ENCODE results near the gene MEIOSIN.

Gene MEIOSIN

DNA sequence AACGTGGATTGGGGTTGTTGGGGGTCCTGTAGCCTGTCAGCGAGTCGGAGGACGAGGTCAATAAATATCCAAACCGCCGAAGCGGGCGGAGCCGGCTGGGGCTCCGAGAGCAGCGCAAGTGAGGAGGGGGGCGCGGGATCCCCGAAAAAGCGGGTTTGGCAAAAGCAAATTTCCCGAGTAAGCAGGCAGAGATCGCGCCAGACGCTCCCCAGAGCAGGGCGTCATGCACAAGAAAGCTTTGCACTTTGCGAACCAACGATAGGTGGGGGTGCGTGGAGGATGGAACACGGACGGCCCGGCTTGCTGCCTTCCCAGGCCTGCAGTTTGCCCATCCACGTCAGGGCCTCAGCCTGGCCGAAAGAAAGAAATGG lies 36.6 kb downstream of the MEIOSIN start:
- H4K20me1 ChIP-seq (ENCODE audit: insufficient read depth, low read length), result 0 out of 2 replicates have a peak, but pooled peaks cover 2% of the 10 kb centered on the region

DNA sequence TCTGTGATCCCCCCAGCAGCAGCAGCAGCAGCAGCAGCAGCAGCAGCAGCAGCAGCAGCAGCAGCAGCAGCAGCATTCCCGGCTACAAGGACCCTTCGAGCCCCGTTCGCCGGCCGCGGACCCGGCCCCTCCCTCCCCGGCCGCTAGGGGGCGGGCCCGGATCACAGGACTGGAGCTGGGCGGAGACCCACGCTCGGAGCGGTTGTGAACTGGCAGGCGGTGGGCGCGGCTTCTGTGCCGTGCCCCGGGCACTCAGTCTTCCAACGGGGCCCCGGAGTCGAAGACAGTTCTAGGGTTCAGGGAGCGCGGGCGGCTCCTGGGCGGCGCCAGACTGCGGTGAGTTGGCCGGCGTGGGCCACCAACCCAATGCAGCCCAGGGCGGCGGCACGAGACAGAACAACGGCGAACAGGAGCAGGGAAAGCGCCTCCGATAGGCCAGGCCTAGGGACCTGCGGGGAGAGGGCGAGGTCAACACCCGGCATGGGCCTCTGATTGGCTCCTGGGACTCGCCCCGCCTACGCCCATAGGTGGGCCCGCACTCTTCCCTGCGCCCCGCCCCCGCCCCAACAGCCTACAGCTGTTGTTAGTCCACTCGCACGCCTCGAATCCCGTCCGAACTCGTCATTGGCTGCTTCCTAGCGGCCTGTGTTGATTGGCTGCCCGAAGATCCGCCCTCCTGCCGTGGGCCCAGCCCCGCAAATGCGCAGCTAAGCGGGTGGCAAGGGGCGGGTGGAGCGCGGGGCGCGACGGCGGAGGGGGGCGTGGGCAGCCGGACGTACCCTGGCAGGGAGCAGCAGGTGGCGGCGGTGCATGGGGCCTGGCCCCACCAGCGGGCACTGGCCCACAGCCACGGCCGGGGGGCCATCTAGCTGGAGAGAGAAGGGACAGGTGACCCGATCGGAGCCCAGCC lies 37.2 kb downstream of the MEIOSIN start:
- Histone ChIP-seq H3K27me3 (ENCODE audit: insufficient read depth, low read length, poor library complexity) (no peaks in the 10 kb centered on the region), H2AFZ (ENCODE audit: low read depth, low read length) (peak overlapping the region; percentile 75), H3K9me3 (ENCODE audit: insufficient read depth, low read length, severe bottlenecking) (no peaks in the 10 kb centered on the region)

More for the DNA sequence above, 36.6 kb downstream of the MEIOSIN start:
- ATAC-seq (ENCODE audit: insufficient read depth, low read depth) (peak; percentile 39), DNase-seq (no peak)
- Histone ChIP-seq H3K27ac (ENCODE audit: low read length) (peak overlapping the region; percentile 70), H3K4me1 (ENCODE audit: insufficient read depth, low read length) (peaks cover 26% of the 10 kb centered on the region), H3K9ac (ENCODE audit: low read depth, low read length) (peak overlapping the region; percentile 60), H3K4me3 (ENCODE audit: low read depth in 1 of 2, low read length in 2 of 2) (peak overlapping the region; percentile 45 to 75; a peak in 3 of 4 replicates), H3K9me3 (ENCODE audit: insufficient read depth, low read length, severe bottlenecking) (no peaks in the 10 kb centered on the region), H3K79me2 (ENCODE audit: insufficient read depth, low read length) (no peaks in the 10 kb centered on the region), H3K36me3 (ENCODE audit: insufficient read depth, low read length) (peaks cover 2% of the 10 kb centered on the region; the same call in 1 of the 2 replicates), H2AFZ (ENCODE audit: low read depth, low read length) (peak overlapping the region; percentile 75), H3K27me3 (ENCODE audit: insufficient read depth, low read length, poor library complexity) (no peaks in the 10 kb centered on the region), H3K4me2 (ENCODE audit: insufficient read depth, low read length) (peak overlapping the region; percentile 86)
- no peak for TF ChIP-seq EZH2 (IDR thresholded peaks at IDR 0.05; ENCODE audit: borderline replicate concordance, low read depth, low read length, severe bottlenecking)
- TF ChIP-seq, protein P1, sequence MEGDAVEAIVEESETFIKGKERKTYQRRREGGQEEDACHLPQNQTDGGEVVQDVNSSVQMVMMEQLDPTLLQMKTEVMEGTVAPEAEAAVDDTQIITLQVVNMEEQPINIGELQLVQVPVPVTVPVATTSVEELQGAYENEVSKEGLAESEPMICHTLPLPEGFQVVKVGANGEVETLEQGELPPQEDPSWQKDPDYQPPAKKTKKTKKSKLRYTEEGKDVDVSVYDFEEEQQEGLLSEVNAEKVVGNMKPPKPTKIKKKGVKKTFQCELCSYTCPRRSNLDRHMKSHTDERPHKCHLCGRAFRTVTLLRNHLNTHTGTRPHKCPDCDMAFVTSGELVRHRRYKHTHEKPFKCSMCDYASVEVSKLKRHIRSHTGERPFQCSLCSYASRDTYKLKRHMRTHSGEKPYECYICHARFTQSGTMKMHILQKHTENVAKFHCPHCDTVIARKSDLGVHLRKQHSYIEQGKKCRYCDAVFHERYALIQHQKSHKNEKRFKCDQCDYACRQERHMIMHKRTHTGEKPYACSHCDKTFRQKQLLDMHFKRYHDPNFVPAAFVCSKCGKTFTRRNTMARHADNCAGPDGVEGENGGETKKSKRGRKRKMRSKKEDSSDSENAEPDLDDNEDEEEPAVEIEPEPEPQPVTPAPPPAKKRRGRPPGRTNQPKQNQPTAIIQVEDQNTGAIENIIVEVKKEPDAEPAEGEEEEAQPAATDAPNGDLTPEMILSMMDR (IDR thresholded peaks at IDR 0.05; ENCODE audit: borderline replicate concordance, extremely low read depth, low read length, poor library complexity, severe bottlenecking), result no peak

DNA sequence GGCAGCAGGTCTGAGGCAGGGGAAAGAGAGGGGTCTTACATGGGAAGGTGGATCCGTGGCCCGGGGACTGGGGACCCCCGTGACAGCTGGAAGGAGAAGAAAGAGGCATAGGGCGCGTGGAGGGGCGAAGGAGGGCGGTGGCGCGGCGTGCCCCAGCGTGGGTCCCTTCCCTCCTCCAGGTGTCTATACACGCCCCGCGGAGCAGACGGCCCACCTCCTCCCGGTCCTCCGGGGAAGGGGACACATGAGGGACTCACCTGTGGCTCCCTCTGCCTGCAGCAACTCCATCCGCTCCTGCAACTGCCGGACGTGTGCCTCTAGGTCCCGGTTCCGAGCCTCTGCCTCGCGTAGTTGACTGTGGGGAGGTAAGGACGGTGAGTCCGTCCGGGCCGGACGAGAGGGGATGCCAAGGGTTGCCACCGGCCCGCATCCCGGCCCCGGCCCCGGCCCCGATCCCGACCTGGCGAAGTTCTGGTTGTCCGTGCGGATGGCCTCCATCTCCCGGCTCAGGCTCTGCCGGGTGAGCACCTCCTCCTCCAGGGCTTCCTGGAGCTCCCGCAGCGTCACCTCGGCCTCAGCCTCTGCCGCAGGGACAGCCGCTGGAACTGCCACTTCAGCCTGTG lies 38.2 kb downstream of the MEIOSIN start:
- no peak for DNase-seq
- no peaks in the 10 kb centered on the region for H3K79me2 ChIP-seq (ENCODE audit: insufficient read depth, low read length)
- no peak overlapping the region for H3K4me2 ChIP-seq (ENCODE audit: insufficient read depth, low read length)
- H3K4me1 ChIP-seq (ENCODE audit: insufficient read depth, low read length), result peaks cover 26% of the 10 kb centered on the region
- H3K27me3 ChIP-seq (ENCODE audit: insufficient read depth, low read length, poor library complexity), result no peaks in the 10 kb centered on the region
- no peak for TF ChIP-seq EZH2 (IDR thresholded peaks at IDR 0.05; ENCODE audit: borderline replicate concordance, low read depth, low read length, severe bottlenecking)
- TF ChIP-seq, protein P1 (IDR thresholded peaks at IDR 0.05; ENCODE audit: borderline replicate concordance, extremely low read depth, low read length, poor library complexity, severe bottlenecking), result no peak
- no peak for ATAC-seq (ENCODE audit: insufficient read depth, low read depth)
- H3K27ac ChIP-seq (ENCODE audit: low read length), result no peak overlapping the region
- 0 out of 2 replicates have a peak, but pooled peaks cover 2% of the 10 kb centered on the region for H4K20me1 ChIP-seq (ENCODE audit: insufficient read depth, low read length)
- no peak overlapping the region for H2AFZ ChIP-seq (ENCODE audit: low read depth, low read length)
- H3K9ac ChIP-seq (ENCODE audit: low read depth, low read length), result no peak overlapping the region
- peaks cover 2% of the 10 kb centered on the region; the same call in 1 of the 2 replicates for H3K36me3 ChIP-seq (ENCODE audit: insufficient read depth, low read length)
- H3K4me3 ChIP-seq (ENCODE audit: low read depth in 1 of 2, low read length in 2 of 2), result no peak overlapping the region
- no peaks in the 10 kb centered on the region for H3K9me3 ChIP-seq (ENCODE audit: insufficient read depth, low read length, severe bottlenecking)

More for the DNA sequence above, 37.2 kb downstream of the MEIOSIN start:
- Histone ChIP-seq H3K4me2 (ENCODE audit: insufficient read depth, low read length) (peak overlapping the region; percentile 86), H3K4me3 (ENCODE audit: low read depth in 1 of 2, low read length in 2 of 2) (peak overlapping the region; percentile 45 to 75; a peak in 3 of 4 replicates), H3K27ac (ENCODE audit: low read length) (peak overlapping the region; percentile 70), H3K4me1 (ENCODE audit: insufficient read depth, low read length) (peaks cover 26% of the 10 kb centered on the region), H3K36me3 (ENCODE audit: insufficient read depth, low read length) (peaks cover 2% of the 10 kb centered on the region; the same call in 1 of the 2 replicates), H3K9ac (ENCODE audit: low read depth, low read length) (peak overlapping the region; percentile 60), H3K79me2 (ENCODE audit: insufficient read depth, low read length) (no peaks in the 10 kb centered on the region), H4K20me1 (ENCODE audit: insufficient read depth, low read length) (0 out of 2 replicates have a peak, but pooled peaks cover 2% of the 10 kb centered on the region)
- DNase-seq (peak; percentile 91), ATAC-seq (ENCODE audit: insufficient read depth, low read depth) (peak; percentile 79)
- TF ChIP-seq, protein P1 (IDR thresholded peaks at IDR 0.05; ENCODE audit: borderline replicate concordance, extremely low read depth, low read length, poor library complexity, severe bottlenecking), result peak; percentile 91
- TF ChIP-seq EZH2 (IDR thresholded peaks at IDR 0.05; ENCODE audit: borderline replicate concordance, low read depth, low read length, severe bottlenecking), result no peak
